K562 (cell line): ENCODE data around the gene TRMT112. TPM values are rescaled to one million over a fixed set of nuclear protein-coding genes. Genes with fewer than 3 reads are reported as not detected.
"Not testable (repeated sequence)": the region's sequence is repeated elsewhere in the genome, so short reads cannot be mapped to it uniquely, and the experiment has no call there.

Source experiments
- ATAC-seq: fragments of 200-7000 bp; cut with Tn5 transposase; 3 replicates; pipeline ENCODE4 v1.9.1; 2020; ENCODE audit warnings: moderate library complexity
- BruUV-seq: library from RNA; stranded (reverse); fragments of 400-500 nt; replicated peaks from 2 replicates; lab custom pipeline; 2021; lab: Mats Ljungman, UMichigan
- CTCF ChIA-PET: fragments of 300-600 bp; formaldehyde crosslinking; extraction: SDS; loops from one replicate; lab custom pipeline; 2021; ENCODE audit warnings: low intra/inter-chr PET ratio; lab: Yijun Ruan, JAX
- POLR2A ChIA-PET: fragments of 300-600, 350-650 bp; sonication (Branson Sonifier 250); formaldehyde crosslinking; extraction: SDS; loops from one replicate; lab custom pipeline; 2021; ENCODE audit warnings: antibody characterized with exemption, inconsistent platforms; lab: Yijun Ruan, JAX
- DNase-seq, 4 experiments: peaks; one replicate each; pipeline versions ENCODE4 v3.0.0 to v3.0.0-alpha.2; 2011 to 2018; ENCODE audit warnings: low spot score in 3 of 4, mixed read lengths in 3 of 4; ENCODE audit errors: extremely low read depth in 1 of 4
- FAIRE-seq: peaks from 2 replicates; lab custom pipeline; 2011; peaks lifted over from hg19 to GRCh38; lab: Jason Lieb, UNC
- H2AFZ ChIP-seq: 2 replicates; pipeline ENCODE4 v1.6.0; 2011; ENCODE audit warnings: low read depth, low read length, control low read depth, inconsistent platforms
- H3K27ac ChIP-seq: fragments of 200-600 bp; 3 replicates; pipeline ENCODE4 v1.8.0; 2011; ENCODE audit warnings: low read depth, mild to moderate bottlenecking, control low read depth, inconsistent platforms, low read length, moderate library complexity, mixed read lengths; ENCODE audit errors: extremely low read depth
- H3K27me3 ChIP-seq, 2 experiments: fragments of 300-600 bp in 1 of 2; 2 replicates in 1 of 2; 3 replicates in 1 of 2; pipeline versions ENCODE4 v1.6.0 to v1.8.0; 2011; ENCODE audit warnings: inconsistent platforms in 2 of 2, low read length in 2 of 2, mild to moderate bottlenecking in 1 of 2, mixed read lengths in 1 of 2, moderate library complexity in 1 of 2; ENCODE audit not compliant: control insufficient read depth in 2 of 2, insufficient read depth in 2 of 2
- H3K36me3 ChIP-seq: fragments of 300-600 bp; 3 replicates; pipeline ENCODE4 v1.8.0; 2011; ENCODE audit warnings: mild to moderate bottlenecking, low read length, inconsistent platforms; ENCODE audit not compliant: control insufficient read depth, insufficient read depth
- H3K4me1 ChIP-seq, 2 experiments: fragments of 200-600 bp in 1 of 2; replicated peaks in 1 of 2; 2 replicates in 1 of 2; 3 replicates in 1 of 2; pipeline versions ENCODE4 v1.5.1 to v1.8.0; 2011; ENCODE audit warnings: inconsistent platforms in 2 of 2, low read length in 2 of 2, mild to moderate bottlenecking in 1 of 2, mixed read lengths in 1 of 2, moderate library complexity in 1 of 2; ENCODE audit not compliant: control insufficient read depth in 2 of 2, insufficient read depth in 2 of 2
- H3K4me2 ChIP-seq: 2 replicates; pipeline ENCODE4 v1.6.1; 2011; ENCODE audit warnings: low read length, control low read depth, inconsistent platforms, mixed read lengths; ENCODE audit not compliant: insufficient read depth
- H3K4me3 ChIP-seq: fragments of 200-600 bp; sonication (generic), shearing (Covaris generic); 2 replicates; pipeline ENCODE4 v1.5.1; 2016; ENCODE audit warnings: control low read depth, inconsistent platforms
- H3K79me2 ChIP-seq: fragments of 200-600 bp; 3 replicates; pipeline ENCODE4 v1.8.0; 2011; ENCODE audit warnings: low read length, inconsistent platforms; ENCODE audit not compliant: control insufficient read depth, insufficient read depth
- H3K9ac ChIP-seq, 2 experiments: 2 replicates each; pipeline versions ENCODE4 v1.6.0 to v1.6.1; 2011; ENCODE audit warnings: low read depth in 2 of 2, low read length in 2 of 2, control low read depth in 1 of 2, inconsistent platforms in 1 of 2, mild to moderate bottlenecking in 1 of 2, mixed read lengths in 1 of 2; ENCODE audit not compliant: insufficient read depth in 1 of 2
- H3K9me1 ChIP-seq: one replicate; pipeline ENCODE4 v1.6.0; 2011; ENCODE audit warnings: inconsistent platforms, mild to moderate bottlenecking, low read length, moderate library complexity; ENCODE audit not compliant: control insufficient read depth, insufficient read depth
- H3K9me3 ChIP-seq: replicated peaks from 2 replicates; pipeline ENCODE4 v1.5.1; 2011; ENCODE audit warnings: low read depth, low read length, inconsistent platforms; ENCODE audit not compliant: control insufficient read depth, insufficient read depth
- H4K20me1 ChIP-seq: replicated peaks from 2 replicates; pipeline ENCODE4 v1.6.1; 2011; ENCODE audit warnings: low read length, inconsistent platforms, mixed read lengths; ENCODE audit not compliant: control insufficient read depth, insufficient read depth
- POLR2G ChIP-seq: fragments of 200-400 bp; formaldehyde crosslinking; IDR thresholded peaks from 2 replicates; pipeline ENCODE4 v1.6.1; 2017; ENCODE audit warnings: low read depth, mild to moderate bottlenecking, antibody characterized with exemption, low read length, moderate library complexity
- UBTF ChIP-seq, 2 experiments: IDR thresholded peaks; 2 replicates each; pipeline ENCODE4 v1.6.1; 2012; ENCODE audit warnings: improper control_type of control experiment in 2 of 2, low read depth in 2 of 2, low read length in 2 of 2, borderline replicate concordance in 1 of 2
- ZFX ChIP-seq: sonication (generic); formaldehyde crosslinking; IDR thresholded peaks from 2 replicates; pipeline ENCODE4 v1.8.0; 2022; ENCODE audit warnings: mild to moderate bottlenecking, missing genetic modification reagents, moderate library complexity
- ZMIZ1 ChIP-seq, 2 experiments: fragments of 150-350 bp in 1 of 2; IDR thresholded peaks; 2 replicates each; pipeline ENCODE4 v1.6.1; 2012 to 2016; ENCODE audit warnings: low read depth in 2 of 2, low read length in 2 of 2, mild to moderate bottlenecking in 1 of 2, moderate library complexity in 1 of 2
- ZNF282 ChIP-seq: sonication (generic); formaldehyde crosslinking; IDR thresholded peaks from 2 replicates; pipeline ENCODE4 v1.8.1; 2023; ENCODE audit warnings: missing genetic modification reagents
- WGBS: fragments of 100-300 bp; shearing (Covaris generic); methylation state at CpG from one replicate; pipeline ENCODE4 v1.1.6; 2016; ENCODE audit warnings: low coverage, mixed read lengths; ENCODE audit not compliant: insufficient coverage; ENCODE audit errors: missing lambda C conversion rate; 5-methylcytosine and 5-hydroxymethylcytosine counted together
- in situ Hi-C: fragments of 300-500 bp; cut with MboI; formaldehyde crosslinking; loops from 4 replicates; pipeline ENCODE4 v1.15.0; 2018; ENCODE audit warnings: inconsistent platforms, mixed read lengths
- intact Hi-C: fragments of 100-400 bp; cut with micrococcal nuclease; formaldehyde crosslinking; loops from 2 replicates; pipeline ENCODE4 v1.14.2; 2022
- polyA plus RNA-seq, 8 experiments: library from polyadenylated mRNA; depleted of rRNA in 4 of 8; stranded (reverse) in 5 of 8; unstranded in 3 of 8; fragments of >200 nt; fragmentation: Nextera tagmentation in 2 of 8; fragmentation: Illumina TruSeq in 1 of 8; extraction: Ambion mirVana in 2 of 8; extraction: Trizol in 1 of 8; gene quantifications; 2 replicates each; pipeline versions ENCODE4 v1.2.1 to v1.2.3, GENCODE V29; 2011 to 2014; ENCODE audit warnings: inconsistent platforms in 1 of 8, missing spikeins in 1 of 8
- total RNA-seq, 7 experiments: library from RNA; depleted of rRNA in 6 of 7; stranded (reverse); fragments of >200 nt in 6 of 7; fragmentation: Illumina TruSeq in 2 of 7; extraction: Trizol in 2 of 7; gene quantifications; 2 replicates each; pipeline versions ENCODE4 v1.2.1 to v1.2.3, GENCODE V29; 2011 to 2021; ENCODE audit warnings: low replicate concordance in 1 of 7
- TF ChIP-seq, protein P1 (sequence below): sonication (generic); formaldehyde crosslinking; IDR thresholded peaks from 2 replicates; pipeline ENCODE4 v1.9.0; 2022; ENCODE audit warnings: mild to moderate bottlenecking, missing genetic modification reagents

The TRMT112 gene
- total and polyA plus RNA-seq, 9 of the 15 experiments (the other 6 are each of a cell fraction or from before 2014, with no cell fraction given), result 162 to 444 (median 300) TPM

DNA sequence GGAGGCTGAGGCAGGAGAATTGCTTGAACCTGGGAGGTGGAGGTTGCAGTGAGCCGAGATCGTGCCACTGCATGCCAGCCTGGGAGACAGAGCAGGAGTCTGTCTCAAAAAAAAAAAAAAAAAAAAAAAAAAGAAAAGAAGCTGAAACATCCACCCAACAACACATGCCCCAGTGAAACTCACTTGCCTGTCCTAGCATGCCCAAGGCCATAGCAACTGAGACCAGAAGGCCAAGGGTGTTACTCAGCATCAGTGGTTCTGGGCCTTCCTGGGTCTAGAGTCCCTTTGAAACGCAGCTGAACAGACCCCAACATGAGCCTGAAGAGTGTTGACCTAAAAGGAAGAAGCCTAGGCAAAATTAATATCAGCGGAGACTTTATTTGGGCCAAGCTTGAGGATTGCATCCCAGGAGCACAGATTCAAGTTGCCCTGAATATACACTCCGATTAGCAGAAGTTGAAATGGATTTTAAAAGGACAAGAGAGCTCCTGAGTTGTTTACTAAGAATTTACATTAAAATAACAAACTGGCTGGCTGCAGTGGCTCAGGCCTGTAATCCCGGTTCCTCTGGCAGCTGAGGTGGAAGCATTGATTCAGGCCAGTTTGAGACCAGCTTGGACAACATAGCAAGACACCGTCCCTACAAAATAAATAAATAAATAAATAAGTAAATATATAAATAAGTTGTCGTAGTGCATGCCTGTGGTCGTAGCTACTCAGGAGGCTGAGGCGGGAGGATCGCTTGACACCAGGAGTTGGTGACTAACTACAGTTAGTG is 7.5 kb upstream of the TRMT112 start (continued):
- TF ChIP-seq ZNF282 (CRISPR knock-in tag) (no peak), ZMIZ1 (IDR thresholded peaks at IDR 0.05; ENCODE audit: low read depth in 2 of 2, low read length in 2 of 2) (no peak)

- ATAC-seq, result peak; percentile 10; the same call in 1 of the 3 replicates
- Histone ChIP-seq H3K36me3 (peaks cover 26% of the 10 kb centered on the region; the same call in 1 of the 3 replicates), H3K4me1 (peaks cover 8 to 33% of the 10 kb centered on the region in 2 experiments; a peak in 4 of 5 replicates), H3K9ac (peak overlapping the region in 1 of 2 experiments; percentile 84; a peak in 2 of 4 replicates)
- intact Hi-C loops, FAIRE-seq, H3K27me3 ChIP-seq, H2AFZ ChIP-seq, H4K20me1 ChIP-seq, H3K79me2 ChIP-seq, H3K9me1 ChIP-seq, in situ Hi-C loops, H3K27ac ChIP-seq, H3K4me2 ChIP-seq, H3K9me3 ChIP-seq, CTCF ChIA-PET, BruUV-seq, DNase-seq, H3K4me3 ChIP-seq: not testable (repeated sequence)
- TF ChIP-seq ZFX (CRISPR knock-in tag) (peak; percentile 64), UBTF (IDR thresholded peaks at IDR 0.05; ENCODE audit: borderline replicate concordance in 1 of 2, low read depth in 2 of 2, low read length in 2 of 2) (peak in 1 of 2 experiments; percentile 36; a peak in 1 of 4 replicates), POLR2G (peak; percentile 27; the same call in 1 of the 2 replicates)
- TF ChIP-seq, protein P1, sequence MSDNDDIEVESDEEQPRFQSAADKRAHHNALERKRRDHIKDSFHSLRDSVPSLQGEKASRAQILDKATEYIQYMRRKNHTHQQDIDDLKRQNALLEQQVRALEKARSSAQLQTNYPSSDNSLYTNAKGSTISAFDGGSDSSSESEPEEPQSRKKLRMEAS (CRISPR knock-in tag), result 0 out of 2 replicates have a peak, but pooled peaks have one; percentile 20
- POLR2A ChIA-PET, result interaction anchor here (0.6 to 1.6 kb wide), 6 partner anchors 8 to 268 kb away, joined by 3 to 15 read pairs (median 3); no protein-coding TSS in a partner anchor
- WGBS, result 83% methylated on average over 4 of the region's 4 CpGs
Measured at GRCh38 chr11:64323984-64324383, 6.6 kb upstream of the TRMT112 start.
